Bronchial smooth muscle cell (primary cell): ENCODE data around the gene ALG8. TPM values are rescaled to one million over a fixed set of nuclear protein-coding genes. Genes with fewer than 3 reads are reported as not detected.

Source experiments
- total RNA-seq: library from RNA; depleted of rRNA; stranded (reverse); fragments of >200 nt; gene quantifications from 2 replicates; pipeline ENCODE4 v1.2.1, GENCODE V29; 2014

The ALG8 gene
- 21.7 and 35.3 TPM in 2 replicates for total RNA-seq

GRCh38 chr11:78139422-78140391 lies at the start of gene ALG8:
TSS of gene ALG8 (minus strand) at chr11:78139626. CDS start at chr11:78139588, 38 bp downstream.

GRCh38 chr11:78188286-78189173 lies 49.1 kb upstream of the ALG8 start, which contains the start of the genes KCTD21 and USP35:
TSS of gene KCTD21 (minus strand) at chr11:78188626. CDS start at chr11:78174554, 14,072 bp downstream.
TSS of gene USP35 (plus strand) at chr11:78188919. CDS start at chr11:78196246, 7,327 bp downstream.

DNA sequence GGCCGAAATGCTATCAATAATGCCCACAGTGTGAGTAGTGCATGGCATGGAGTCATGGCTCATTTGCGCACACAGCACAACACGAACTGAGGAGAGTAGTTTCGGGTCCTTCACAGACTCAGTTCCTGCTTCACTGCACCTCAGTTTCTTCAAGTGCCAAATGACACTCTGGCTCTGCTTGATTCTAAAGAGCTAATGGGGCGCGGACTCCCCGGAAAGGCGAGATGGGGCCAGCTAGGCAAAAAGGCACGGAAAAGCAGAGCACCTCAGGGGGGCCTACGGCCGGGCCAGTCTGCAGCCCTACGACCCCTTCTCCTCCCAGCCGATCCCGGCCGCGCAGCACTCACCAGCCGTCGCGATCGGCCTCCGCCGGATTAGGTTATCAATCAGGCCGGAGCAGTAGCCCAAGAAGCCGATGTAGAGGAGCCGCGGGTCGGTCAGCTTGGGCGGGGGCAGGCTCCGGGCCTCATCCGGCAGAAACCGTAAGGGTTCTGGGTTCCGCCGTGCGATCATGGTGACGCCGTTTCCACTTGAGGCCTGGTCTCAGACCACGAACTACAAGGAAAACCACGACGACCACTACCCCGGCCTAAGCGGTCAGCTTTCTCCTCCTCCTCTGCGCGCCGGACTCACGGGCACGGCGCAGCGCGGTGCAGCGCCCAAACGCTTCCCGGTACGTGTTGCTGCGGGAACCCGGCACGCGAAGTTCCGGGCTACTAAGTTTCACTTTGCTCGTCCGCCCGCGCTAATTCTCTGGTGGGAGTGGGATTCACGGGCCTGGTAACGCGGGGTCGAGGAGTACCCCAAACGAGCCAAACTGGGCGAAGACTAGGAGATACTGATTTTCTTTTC lies 60.0 kb downstream of the ALG8 start, which contains the start of gene NDUFC2:
Gene NDUFC2, minus strand, starts transcription at position 631 of the 852 bp plus-strand sequence. Its CDS starts 118 bp downstream, at position 513.

GRCh38 chr11:78063440-78064181 lies 75.8 kb downstream of the ALG8 start, which contains the start of gene THRSP:
TSS of gene THRSP (plus strand) at chr11:78063861. CDS start at chr11:78063882, 21 bp downstream.

Other genes starting within 250 kb of the ALG8 start
- 24.7 and 32.1 TPM in 2 replicates for gene INTS4, start 145.0 kb downstream of the ALG8 start, total RNA-seq
- gene KCTD14, start 116.3 kb downstream of the ALG8 start, total RNA-seq: 0.32 and 0.43 TPM in 2 replicates
- gene THRSP, start 75.8 kb downstream of the ALG8 start, total RNA-seq: 0.09 TPM in 1 of 2 replicates, not detected in the other
- gene NDUFC2, start 59.8 kb downstream of the ALG8 start, total RNA-seq: 83.1 and 85.3 TPM in 2 replicates
- 7.4 and 21.0 TPM in 2 replicates for gene KCTD21, start 49.0 kb upstream of the ALG8 start, total RNA-seq
- gene USP35, start 49.3 kb upstream of the ALG8 start, total RNA-seq: 13.7 and 14.3 TPM in 2 replicates